LHCN-M2 (cell line): Measurements from ENCODE around the gene TBC1D10B. TPM values are rescaled to one million over a fixed set of nuclear protein-coding genes. Genes with fewer than 3 reads are reported as not detected.

ENCODE experiments used
- DNase-seq: peaks from one replicate; pipeline ENCODE4 v3.0.0-alpha.2; 2012; ENCODE audit warnings: low read depth
- polyA plus RNA-seq: library from polyadenylated mRNA; unstranded; fragments of >200 nt; gene quantifications from one replicate; pipeline ENCODE4 v1.2.1, GENCODE V29; 2012; ENCODE audit warnings: missing spikeins
- total RNA-seq: library from RNA; depleted of rRNA; stranded (reverse); fragments of >200 nt; gene quantifications from 2 replicates; pipeline ENCODE4 v1.2.3, GENCODE V29; 2014; rRNA removed

Gene TBC1D10B
- 41.8 and 43.9 TPM in 2 replicates for total RNA-seq
- polyA plus RNA-seq = 32.6 TPM

GRCh38 chr16:30370456-30371247, at the start of gene TBC1D10B:
TBC1D10B (minus strand) TSS chr16:30370494; CDS start chr16:30370183, 311 bp downstream.
- peak; percentile 100 for DNase-seq

GRCh38 chr16:30418350-30419181, 48.3 kb upstream of the TBC1D10B start:
- peak; percentile 25 for DNase-seq

GRCh38 chr16:30417529-30418349, 47.4 kb upstream of the TBC1D10B start:
- peak; percentile 67 for DNase-seq

- no peak for DNase-seq
Observed at GRCh38 chr16:30416624-30417528, 46.6 kb upstream of the TBC1D10B start.

GRCh38 chr16:30416047-30416603, 45.8 kb upstream of the TBC1D10B start:
- DNase-seq = no peak

- DNase-seq = no peak
Observed at GRCh38 chr16:30414159-30414558, 43.9 kb upstream of the TBC1D10B start.

GRCh38 chr16:30413112-30413806, 43.0 kb upstream of the TBC1D10B start:
- no peak for DNase-seq

GRCh38 chr16:30409125-30410060, 39.1 kb upstream of the TBC1D10B start:
- peak; percentile 82 for DNase-seq

GRCh38 chr16:30407804-30408534, 37.7 kb upstream of the TBC1D10B start:
- DNase-seq = peak; percentile 7

GRCh38 chr16:30407102-30407803, 37.0 kb upstream of the TBC1D10B start, which contains the start of gene ZNF771:
ZNF771 (plus strand) TSS chr16:30407606; CDS start chr16:30408054, 448 bp downstream.
- DNase-seq = peak; percentile 87

- no peak for DNase-seq
Observed at GRCh38 chr16:30406795-30407101, 36.5 kb upstream of the TBC1D10B start.

- DNase-seq = peak; percentile 8
Observed at GRCh38 chr16:30401768-30402425, 31.6 kb upstream of the TBC1D10B start.

- DNase-seq = peak; percentile 32
Observed at GRCh38 chr16:30399435-30400186, 29.3 kb upstream of the TBC1D10B start.

- no peak for DNase-seq
Observed at GRCh38 chr16:30398661-30399434, 28.6 kb upstream of the TBC1D10B start.
